Stimulated activated CD8-positive, alpha-beta memory T cell treated with anti-CD3 and anti-CD28 coated beads, Interleukin-12 subunit alpha, Interleukin-12 subunit beta, amount 100 ng/mL, for 24 hours (primary cell): ENCODE data around the gene GSK3B.

Experiments
- DNase-seq: peaks from one replicate; pipeline ENCODE4 v3.0.0-alpha.2; 2020; ENCODE audit errors: extremely low read depth

GSK3B gene

GRCh38 chr3:119817583-119818363, 276.5 kb downstream of the GSK3B start:
- DNase-seq = no peak

- no peak for DNase-seq
These were observed 277.2 kb downstream of the GSK3B start for GRCh38 chr3:119817071-119817470.

GRCh38 chr3:119815716-119816115, 278.5 kb downstream of the GSK3B start:
- DNase-seq = no peak

GRCh38 chr3:119812491-119813058, 281.7 kb downstream of the GSK3B start:
- no peak for DNase-seq

DNA sequence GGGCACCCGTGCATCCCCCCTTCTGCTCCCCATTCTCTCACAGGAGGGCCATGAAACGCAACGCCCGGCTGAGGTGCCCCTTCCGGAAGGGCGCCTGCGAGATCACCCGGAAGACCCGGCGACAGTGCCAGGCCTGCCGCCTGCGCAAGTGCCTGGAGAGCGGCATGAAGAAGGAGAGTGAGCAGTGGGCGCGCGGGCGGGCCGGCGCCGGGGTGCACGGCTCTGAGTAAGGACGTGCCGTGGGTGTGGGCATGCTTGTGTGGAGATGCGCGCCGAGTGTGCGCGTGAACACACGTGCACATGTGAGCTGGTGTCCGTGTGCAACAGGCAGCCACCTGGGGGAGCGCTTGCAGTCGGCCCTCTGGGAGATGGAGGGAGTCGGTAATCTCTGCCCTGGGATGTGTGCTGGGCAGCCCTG, 284.2 kb downstream of the GSK3B start:
- DNase-seq = no peak

DNA sequence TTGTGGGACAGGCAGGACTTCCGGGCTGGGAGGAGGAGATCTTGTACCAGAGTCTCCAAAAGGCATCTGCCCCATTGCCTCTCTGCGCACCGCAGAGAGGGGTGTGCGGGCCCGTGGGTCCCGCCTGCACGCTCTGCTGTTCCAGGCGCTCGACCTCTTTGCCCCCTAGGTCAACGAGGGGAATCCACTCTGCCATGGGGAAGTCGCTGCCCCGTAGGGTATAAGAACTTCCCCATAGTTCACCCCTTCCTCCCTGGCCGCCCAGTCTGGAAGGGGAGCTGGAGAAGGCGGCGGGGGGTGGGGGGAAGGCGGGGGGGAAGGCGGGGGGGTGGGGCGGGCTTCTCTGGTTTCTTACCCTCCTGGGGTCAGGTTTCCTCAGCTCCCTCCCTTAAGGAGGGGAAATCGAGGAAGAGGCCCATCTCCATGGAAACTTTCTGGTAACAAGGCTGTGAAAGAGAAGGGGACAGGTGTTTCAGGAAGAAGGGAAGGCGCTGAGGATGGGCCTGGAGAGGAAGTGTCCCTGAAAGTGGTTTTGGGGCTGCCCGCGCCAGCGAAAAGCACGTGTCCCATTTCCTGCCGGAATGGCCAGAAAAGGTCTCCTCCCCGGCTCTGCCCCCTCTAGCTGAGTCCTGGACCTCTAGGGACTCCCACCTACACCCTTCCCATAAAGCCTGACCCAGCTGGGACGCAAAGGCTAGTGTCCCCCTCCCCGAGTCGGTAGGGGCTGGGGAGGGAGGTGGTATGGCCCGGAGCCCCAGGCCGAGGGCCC, 284.8 kb downstream of the GSK3B start:
- no peak for DNase-seq

GRCh38 chr3:119808843-119809242, 285.4 kb downstream of the GSK3B start:
- DNase-seq = no peak

DNA sequence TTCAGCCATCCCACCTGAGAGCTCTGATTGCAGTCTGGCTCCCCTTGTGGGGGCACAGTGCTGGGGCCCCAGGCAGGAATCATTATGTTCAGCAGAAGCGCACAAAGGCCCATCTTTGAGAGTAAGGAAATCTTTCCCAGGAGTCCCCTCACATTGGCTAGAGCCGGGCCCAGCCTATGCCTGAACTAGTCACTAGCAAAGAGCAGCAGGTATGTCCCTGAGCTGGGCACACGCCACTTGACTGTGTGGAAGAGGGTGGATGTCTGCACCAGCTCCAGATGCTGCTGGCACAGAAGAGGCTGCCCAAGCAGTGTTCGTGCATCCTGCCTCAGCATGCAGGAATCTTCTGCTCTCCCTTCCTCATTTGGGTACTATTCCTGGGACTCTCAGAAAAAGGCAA, 286.0 kb downstream of the GSK3B start:
- no peak for DNase-seq

- no peak for DNase-seq
These were observed 293.4 kb downstream of the GSK3B start for GRCh38 chr3:119800844-119801243.

GRCh38 chr3:119796785-119797184, 297.5 kb downstream of the GSK3B start:
- DNase-seq = no peak

DNA sequence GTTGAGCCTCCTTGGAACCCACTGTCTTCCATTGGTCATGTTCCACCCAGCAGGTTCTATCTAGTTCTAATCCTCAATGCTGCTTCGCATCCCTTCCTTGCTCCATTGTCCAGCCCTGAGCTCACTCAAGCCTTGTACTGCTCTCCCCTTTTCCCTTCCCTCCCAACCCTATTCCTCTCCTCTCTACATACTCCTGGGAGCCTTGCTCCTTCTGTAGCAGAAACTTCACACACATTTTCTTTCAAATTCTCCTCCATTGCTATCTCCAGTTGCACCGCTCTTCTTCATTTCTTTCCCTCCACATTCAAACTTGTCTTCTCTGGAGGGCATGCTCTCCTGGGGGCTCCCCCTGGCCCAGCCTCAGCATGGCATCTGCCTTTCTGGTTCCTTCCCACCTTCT, 297.9 kb downstream of the GSK3B start:
- DNase-seq = no peak

DNA sequence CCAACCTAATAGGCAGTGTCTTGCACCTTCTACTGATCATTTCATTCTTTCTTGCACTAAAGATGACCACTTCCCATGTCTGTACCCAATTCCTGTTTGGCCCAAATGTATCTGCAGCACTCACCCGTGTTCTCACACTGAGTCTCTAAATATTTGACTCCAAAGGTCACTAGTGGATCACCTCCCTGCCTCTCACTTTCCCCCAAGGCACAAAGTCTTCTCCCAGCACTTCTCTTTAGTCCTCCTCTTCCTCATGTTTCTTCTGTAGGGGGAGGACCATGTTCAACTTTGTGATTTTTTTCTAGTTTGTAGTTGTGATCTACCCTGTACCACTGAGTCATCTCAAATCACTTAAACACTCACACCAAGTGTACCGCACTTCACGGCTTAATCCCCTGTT, 298.4 kb downstream of the GSK3B start:
- no peak for DNase-seq

DNA sequence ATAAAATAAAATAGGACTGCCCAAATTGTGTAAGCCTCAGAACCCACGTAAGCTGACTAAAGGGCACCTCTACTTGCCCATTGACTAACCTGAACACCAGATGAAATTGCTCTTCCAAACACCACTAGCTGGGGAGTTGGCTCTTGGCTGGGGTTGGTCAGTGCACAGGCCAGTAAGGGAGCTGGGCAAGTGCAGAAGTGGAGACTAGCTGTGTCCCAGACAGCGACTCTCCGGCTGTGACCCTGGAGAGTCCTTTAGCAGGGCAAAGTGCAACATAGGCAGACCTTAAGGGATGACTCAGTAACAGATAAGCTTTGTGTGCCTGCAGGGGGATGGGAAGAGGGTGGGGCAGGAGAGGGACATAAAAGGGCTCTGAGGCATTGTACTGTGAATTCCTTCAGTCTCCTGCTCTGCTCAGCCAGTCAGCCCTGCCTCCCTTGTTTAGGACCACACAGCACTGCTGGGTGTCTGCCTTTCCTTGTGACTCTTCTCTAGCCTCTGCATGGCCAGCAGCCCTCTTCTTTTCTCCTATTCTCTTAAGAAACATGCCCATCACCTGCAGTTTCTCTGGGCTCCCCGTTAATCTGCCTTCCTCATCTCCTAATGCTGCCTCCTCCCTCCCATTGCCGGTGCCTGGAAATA, 299.2 kb downstream of the GSK3B start:
- DNase-seq = no peak

DNA sequence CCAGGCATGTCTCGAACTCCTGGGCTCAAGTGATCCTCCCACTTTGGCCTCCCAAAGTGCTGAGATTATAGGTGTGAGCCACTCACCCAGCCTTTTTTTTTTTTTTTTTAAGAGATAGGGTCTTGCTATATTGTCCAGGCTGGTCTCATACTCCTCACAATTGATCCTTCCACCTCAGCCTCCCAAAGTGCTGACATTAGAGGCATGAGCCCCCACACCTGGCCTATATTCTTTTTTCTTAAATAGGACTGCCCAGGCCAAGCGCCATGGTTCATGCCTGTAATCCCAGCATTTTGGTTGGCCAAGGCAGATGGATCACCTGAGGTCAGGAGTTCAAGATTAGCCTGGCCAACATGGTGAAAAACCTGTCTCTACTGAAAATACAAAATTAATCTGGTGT, 299.8 kb downstream of the GSK3B start:
- no peak for DNase-seq

- no peak for DNase-seq
These were observed 302.0 kb downstream of the GSK3B start for GRCh38 chr3:119792270-119792669.

- DNase-seq = no peak
These were observed 303.9 kb downstream of the GSK3B start for GRCh38 chr3:119790369-119790768.

GRCh38 chr3:119786409-119786808, 307.8 kb downstream of the GSK3B start:
- no peak for DNase-seq

DNA sequence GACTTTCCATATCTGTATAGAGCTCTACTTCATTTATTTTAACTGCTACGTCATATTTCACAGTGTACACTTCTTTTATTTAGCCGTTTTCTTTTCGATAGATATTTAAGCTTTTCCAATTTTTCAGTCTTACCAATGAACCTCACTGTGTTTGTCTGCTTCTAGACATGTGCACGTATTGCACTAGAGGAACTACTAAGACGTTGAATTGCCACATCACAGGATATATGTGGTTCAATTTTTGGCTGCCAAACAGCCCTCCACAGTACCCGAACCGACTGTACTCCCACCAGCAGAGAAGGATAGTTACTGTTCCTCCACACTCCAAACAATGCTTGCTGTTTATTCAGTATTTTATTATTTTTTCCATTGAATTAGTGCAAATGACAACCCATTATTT, 310.4 kb downstream of the GSK3B start:
- DNase-seq = no peak

DNA sequence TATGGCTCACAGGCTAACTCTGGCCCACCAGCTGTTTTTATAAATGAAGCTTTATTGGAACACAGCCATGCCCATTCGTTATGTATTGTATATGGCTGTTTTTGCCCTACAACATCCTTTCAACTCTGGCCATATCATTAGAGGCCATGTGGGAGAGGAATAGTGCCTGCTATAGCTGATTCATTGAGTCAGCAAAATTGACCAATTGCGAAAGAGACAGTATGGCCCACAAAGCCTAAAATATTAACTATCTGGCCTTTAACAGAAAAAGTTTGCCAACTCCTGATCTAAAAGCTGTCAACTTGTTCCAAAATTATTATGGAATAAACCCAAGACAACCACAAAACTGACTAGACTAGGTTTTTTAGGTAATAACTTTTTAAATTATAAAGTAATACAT, 311.0 kb downstream of the GSK3B start:
- no peak for DNase-seq

- DNase-seq = no peak
These were observed 311.8 kb downstream of the GSK3B start for GRCh38 chr3:119782460-119782859.

- no peak for DNase-seq
These were observed 312.7 kb downstream of the GSK3B start, which contains the start of gene NR1I2 for GRCh38 chr3:119781330-119782198. TSS of gene NR1I2 (plus strand) at chr3:119782101.
